Measurements from ENCODE around the gene ARHGAP45. TPM values are rescaled to one million over a fixed set of nuclear protein-coding genes. Genes with fewer than 3 reads are reported as not detected.

ARHGAP45 gene
- total and polyA plus RNA-seq, 7 experiments from 2014 or later = 305 to 1,030 (median 779) TPM

DNA sequence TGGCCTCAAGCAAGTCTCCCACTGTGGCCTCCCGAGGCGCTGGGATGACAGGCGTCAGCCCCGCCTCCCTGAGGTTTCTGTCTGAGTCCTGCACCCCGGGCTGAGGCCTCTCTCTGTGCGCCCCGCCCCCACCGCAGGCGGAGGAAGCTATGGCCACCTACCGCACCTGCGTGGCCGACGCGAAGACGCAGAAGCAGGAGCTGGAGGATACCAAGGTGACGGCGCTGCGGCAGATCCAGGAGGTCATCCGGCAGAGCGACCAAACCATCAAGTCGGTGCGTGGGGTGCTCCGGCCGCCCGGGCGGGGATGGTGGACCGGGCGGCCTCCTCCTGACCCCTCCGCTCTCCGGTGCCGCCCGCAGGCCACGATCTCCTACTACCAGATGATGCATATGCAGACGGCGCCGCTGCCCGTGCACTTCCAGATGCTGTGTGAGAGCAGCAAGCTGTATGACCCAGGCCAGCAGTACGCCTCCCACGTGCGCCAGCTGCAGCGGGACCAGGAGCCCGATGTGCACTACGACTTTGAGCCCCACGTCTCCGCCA lies 12.7 kb downstream of the ARHGAP45 start:
- peaks cover 21 to 56% (median 50%) of the 10 kb centered on the region in 7 donors for H3K4me1 Mint-ChIP-seq

DNA sequence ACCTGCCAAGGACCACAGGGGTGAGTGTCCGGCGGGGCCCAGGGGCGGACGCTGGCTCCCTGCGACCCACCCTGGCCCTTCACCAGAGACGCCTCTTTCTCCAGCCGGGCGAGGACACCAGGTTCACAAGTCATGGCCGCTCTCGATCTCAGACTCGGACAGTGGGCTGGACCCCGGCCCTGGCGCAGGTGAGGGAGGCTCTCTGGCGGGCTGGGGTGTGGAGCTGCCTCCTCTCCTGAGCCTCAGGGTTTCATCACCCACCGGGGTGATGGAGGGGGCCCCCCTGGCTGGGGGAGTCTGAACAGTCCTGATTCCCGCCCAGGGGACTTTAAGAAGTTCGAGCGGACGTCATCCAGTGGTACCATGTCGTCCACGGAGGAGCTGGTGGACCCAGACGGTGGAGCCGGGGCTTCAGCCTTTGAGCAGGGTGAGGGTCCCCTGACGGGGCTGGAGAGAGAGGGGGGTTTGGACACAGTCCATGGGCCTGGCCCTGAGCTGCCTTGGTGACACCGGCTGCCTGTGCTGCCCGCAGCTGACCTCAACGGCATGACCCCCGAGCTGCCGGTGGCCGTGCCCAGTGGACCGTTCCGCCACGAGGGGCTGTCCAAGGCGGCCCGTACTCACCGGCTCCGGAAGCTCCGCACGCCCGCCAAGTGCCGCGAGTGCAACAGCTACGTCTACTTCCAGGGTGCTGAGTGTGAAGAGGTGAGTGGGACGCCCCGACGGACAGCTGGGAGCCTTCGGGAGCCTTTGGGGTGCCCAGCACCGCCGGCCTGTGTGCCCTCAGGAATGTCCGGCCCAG lies 13.6 kb downstream of the ARHGAP45 start:
- no peaks in the 10 kb centered on the region for H3K9me3 ChIP-seq (ENCODE audit: control insufficient read depth in 2 of 3, low read length in 3 of 3)
- Mint-ChIP-seq H3K9me3 (peaks cover 0 to 9% (median 0%) of the 10 kb centered on the region in 11 donors), H3K36me3 (peaks cover 5 to 50% (median 22%) of the 10 kb centered on the region in 5 donors), H3K27ac (peak overlapping the region; percentile 23 to 100 (median 91)), H3K4me3 (peak overlapping the region; percentile 33 to 97 (median 90)), H3K27me3 (no peaks in the 10 kb centered on the region), H3K4me1 (peaks cover 28 to 62% (median 54%) of the 10 kb centered on the region in 7 donors)
- DNase-seq (peak in 1 of 9 donors; percentile 9), ATAC-seq (no peak)
- CTCF ChIA-PET = interaction anchor here (2.4 to 8.7 kb wide), 2 partner anchors 10 to 14 kb away, joined by 11 to 68 read pairs; partner anchors contain the start of gene ARHGAP45
- no peak overlapping the region for H3K4me3 ChIP-seq (ENCODE audit: low read length)
- peak overlapping the region; percentile 92 for H3K27ac ChIP-seq (ENCODE audit: low read depth, low read length)
- intact Hi-C loops (cut with micrococcal nuclease) = no loop called here
- H3K36me3 ChIP-seq (ENCODE audit: control insufficient read depth in 2 of 3, insufficient read depth in 3 of 3, low read length in 3 of 3) = peaks cover 42 to 77% (median 42%) of the 10 kb centered on the region in 3 experiments
- POLR2A ChIA-PET = interaction anchor here (0.6 to 38.6 kb wide), 8 partner anchors 8 to 439 kb away, joined by 3 to 2022 read pairs (median 74); partner anchors contain the start of genes ABCA7, ARHGAP45, CIRBP and CNN2
- H3K4me1 ChIP-seq (ENCODE audit: control insufficient read depth in 2 of 2, insufficient read depth in 2 of 2, low read length in 2 of 2) = peaks cover 46 to 52% of the 10 kb centered on the region in 2 donors
- no peaks in the 10 kb centered on the region for H3K27me3 ChIP-seq (ENCODE audit: control insufficient read depth in 2 of 2, insufficient read depth in 2 of 2, low read length in 2 of 2)

More for the DNA sequence above, 12.7 kb downstream of the ARHGAP45 start:
- Mint-ChIP-seq H3K36me3 (peaks cover 0 to 45% (median 20%) of the 10 kb centered on the region in 5 donors), H3K4me3 (peak overlapping the region; percentile 82 to 97 (median 91)), H3K27ac (peak overlapping the region; percentile 78 to 100 (median 91)), H3K27me3 (no peaks in the 10 kb centered on the region), H3K9me3 (peaks cover 0 to 11% (median 0%) of the 10 kb centered on the region in 11 donors)
- ChIA-PET POLR2A (interaction anchor here (0.6 to 38.6 kb wide), 8 partner anchors 7 to 439 kb away, joined by 3 to 2022 read pairs (median 74); partner anchors contain the start of genes ABCA7, ARHGAP45, CNN2 and GPX4), CTCF (interaction anchor here (1.6 to 8.7 kb wide), 3 partner anchors 11 to 21 kb away, joined by 3 to 68 read pairs (median 11); partner anchors contain the start of gene ARHGAP45)
- H3K4me3 ChIP-seq (ENCODE audit: low read length) = peak overlapping the region; percentile 60
- no peaks in the 10 kb centered on the region for H3K9me3 ChIP-seq (ENCODE audit: control insufficient read depth in 2 of 3, low read length in 3 of 3)
- peaks cover 43 to 69% (median 48%) of the 10 kb centered on the region in 3 experiments for H3K36me3 ChIP-seq (ENCODE audit: control insufficient read depth in 2 of 3, insufficient read depth in 3 of 3, low read length in 3 of 3)
- intact Hi-C loops (cut with micrococcal nuclease) = loop anchor here in 1 of 2 donors (5.0 kb wide), 1 partner anchor 42 kb away; no protein-coding TSS in a partner anchor
- DNase-seq = peak in 5 of 9 donors; percentile 42 to 78 (median 47)
- H3K27ac ChIP-seq (ENCODE audit: low read depth, low read length) = peak overlapping the region; percentile 92
- no peaks in the 10 kb centered on the region for H3K27me3 ChIP-seq (ENCODE audit: control insufficient read depth in 2 of 2, insufficient read depth in 2 of 2, low read length in 2 of 2)
- peaks cover 53 to 60% of the 10 kb centered on the region in 2 donors for H3K4me1 ChIP-seq (ENCODE audit: control insufficient read depth in 2 of 2, insufficient read depth in 2 of 2, low read length in 2 of 2)
- ATAC-seq = no peak

DNA sequence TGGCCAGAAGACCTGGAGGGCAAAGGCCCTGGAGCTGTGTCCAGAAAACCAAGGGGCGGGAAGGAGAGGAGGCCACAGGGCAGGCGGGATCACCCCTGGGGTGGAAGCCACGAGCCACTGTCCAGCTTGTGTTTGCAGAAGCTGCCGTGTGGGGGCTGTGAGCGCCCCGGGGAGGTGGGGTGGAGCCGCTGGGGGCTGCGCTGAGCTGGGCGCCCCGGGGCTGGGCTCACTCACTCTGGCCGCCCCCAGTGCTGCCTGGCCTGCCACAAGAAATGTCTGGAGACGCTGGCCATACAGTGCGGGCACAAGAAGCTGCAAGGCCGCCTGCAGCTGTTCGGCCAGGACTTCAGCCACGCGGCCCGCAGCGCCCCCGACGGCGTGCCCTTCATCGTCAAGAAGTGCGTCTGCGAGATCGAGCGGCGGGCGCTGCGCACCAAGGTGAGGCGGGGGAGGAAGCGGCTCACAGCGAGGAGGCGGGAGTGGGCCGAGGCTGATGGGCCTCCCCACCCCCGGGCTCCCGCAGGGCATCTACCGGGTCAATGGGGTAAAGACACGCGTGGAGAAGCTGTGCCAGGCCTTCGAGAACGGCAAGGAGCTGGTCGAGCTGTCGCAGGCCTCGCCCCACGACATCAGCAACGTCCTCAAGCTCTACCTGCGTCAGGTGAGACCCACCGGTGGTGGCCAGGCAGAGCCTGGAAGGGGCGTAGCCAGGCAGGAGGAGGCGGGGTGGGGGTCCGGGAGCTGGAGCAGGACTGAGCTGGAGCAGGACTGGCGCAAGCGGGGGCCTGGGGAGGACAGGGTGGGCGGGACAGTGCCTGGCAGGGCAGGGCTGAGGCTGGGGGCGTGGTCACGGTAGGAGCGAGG lies 14.6 kb downstream of the ARHGAP45 start:
- POLR2A ChIA-PET = interaction anchor here (0.6 to 38.6 kb wide), 6 partner anchors 9 to 168 kb away, joined by 3 to 2022 read pairs (median 320); partner anchors contain the start of genes ABCA7, ARHGAP45, CNN2 and GPX4
- intact Hi-C loops (cut with micrococcal nuclease) = loop anchor here in 1 of 2 donors (1.0 kb wide), 1 partner anchor 14 kb away; the partner anchor contains the start of gene ARHGAP45
- Mint-ChIP-seq H3K9me3 (peaks cover 0 to 11% (median 0%) of the 10 kb centered on the region in 11 donors), H3K27me3 (no peaks in the 10 kb centered on the region), H3K27ac (peak overlapping the region; percentile 65 to 100 (median 90)), H3K36me3 (peaks cover 5 to 45% (median 15%) of the 10 kb centered on the region in 5 donors), H3K4me3 (peak overlapping the region in 9 of 10 donors; percentile 55 to 97 (median 82)), H3K4me1 (peaks cover 22 to 59% (median 51%) of the 10 kb centered on the region in 7 donors)
- CTCF ChIA-PET = interaction anchor here (0.9 to 8.7 kb wide), 3 partner anchors 9 to 15 kb away, joined by 3 to 68 read pairs (median 11); partner anchors contain the start of gene ARHGAP45
- no peaks in the 10 kb centered on the region for H3K27me3 ChIP-seq (ENCODE audit: control insufficient read depth in 2 of 2, insufficient read depth in 2 of 2, low read length in 2 of 2)
- peaks cover 39 to 78% (median 42%) of the 10 kb centered on the region in 3 experiments for H3K36me3 ChIP-seq (ENCODE audit: control insufficient read depth in 2 of 3, insufficient read depth in 3 of 3, low read length in 3 of 3)
- no peak overlapping the region for H3K4me3 ChIP-seq (ENCODE audit: low read length)
- H3K27ac ChIP-seq (ENCODE audit: low read depth, low read length) = peak overlapping the region; percentile 92
- DNase-seq (no peak), ATAC-seq (no peak)
- no peaks in the 10 kb centered on the region for H3K9me3 ChIP-seq (ENCODE audit: control insufficient read depth in 2 of 3, low read length in 3 of 3)
- H3K4me1 ChIP-seq (ENCODE audit: control insufficient read depth in 2 of 2, insufficient read depth in 2 of 2, low read length in 2 of 2) = peaks cover 41 to 44% of the 10 kb centered on the region in 2 donors

DNA sequence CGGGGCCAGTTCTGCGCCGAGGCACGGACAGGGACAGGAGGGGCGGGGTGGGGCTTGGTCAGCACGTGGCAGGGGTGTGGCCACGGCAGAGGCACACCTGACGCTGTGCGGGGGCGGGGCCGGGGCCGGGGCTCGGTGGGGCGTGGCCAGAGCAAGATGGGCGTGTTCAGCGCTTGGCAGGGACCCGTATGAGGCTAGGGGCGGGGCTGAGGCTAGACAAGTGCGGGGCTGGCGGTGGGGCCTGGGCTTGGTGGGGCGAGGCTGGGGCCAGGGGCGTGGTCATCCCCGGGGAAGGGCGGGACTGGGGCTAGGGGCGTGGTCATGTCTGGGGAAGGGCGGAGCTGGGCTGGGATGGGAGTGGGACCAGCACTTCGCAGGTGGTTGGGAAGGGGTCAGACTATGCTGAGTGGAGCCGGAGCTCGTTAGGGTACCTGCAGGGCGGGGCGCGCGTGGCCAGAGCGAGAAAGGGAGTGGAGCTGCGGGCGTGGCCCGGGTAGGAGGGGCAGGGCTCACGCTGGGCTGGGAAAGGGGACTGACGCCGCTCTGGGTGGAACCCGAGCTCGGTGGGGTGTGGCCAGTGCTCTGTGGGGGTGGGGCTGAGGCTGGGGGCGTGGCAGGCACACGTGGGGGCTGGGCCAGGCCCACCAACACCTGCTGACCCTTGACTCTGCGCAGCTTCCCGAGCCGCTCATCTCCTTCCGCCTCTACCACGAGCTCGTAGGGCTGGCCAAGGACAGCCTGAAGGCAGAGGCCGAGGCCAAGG lies 15.4 kb downstream of the ARHGAP45 start:
- Mint-ChIP-seq H3K4me1 (peaks cover 17 to 59% (median 46%) of the 10 kb centered on the region in 7 donors), H3K27ac (peak overlapping the region in 8 of 9 donors; percentile 54 to 100 (median 90)), H3K27me3 (no peaks in the 10 kb centered on the region), H3K36me3 (peaks cover 5 to 41% (median 14%) of the 10 kb centered on the region in 5 donors), H3K9me3 (peaks cover 0 to 11% (median 0%) of the 10 kb centered on the region in 11 donors), H3K4me3 (peak overlapping the region in 9 of 10 donors; percentile 34 to 97 (median 75))
- Histone ChIP-seq H3K36me3 (ENCODE audit: control insufficient read depth in 2 of 3, insufficient read depth in 3 of 3, low read length in 3 of 3) (peaks cover 41 to 83% (median 42%) of the 10 kb centered on the region in 3 experiments), H3K9me3 (ENCODE audit: control insufficient read depth in 2 of 3, low read length in 3 of 3) (no peaks in the 10 kb centered on the region), H3K4me1 (ENCODE audit: control insufficient read depth in 2 of 2, insufficient read depth in 2 of 2, low read length in 2 of 2) (peaks cover 40 to 43% of the 10 kb centered on the region in 2 donors), H3K27me3 (ENCODE audit: control insufficient read depth in 2 of 2, insufficient read depth in 2 of 2, low read length in 2 of 2) (no peaks in the 10 kb centered on the region), H3K4me3 (ENCODE audit: low read length) (no peak overlapping the region), H3K27ac (ENCODE audit: low read depth, low read length) (peak overlapping the region; percentile 66)
- ATAC-seq = peak; percentile 92
- ChIA-PET POLR2A (interaction anchor here (0.6 to 38.6 kb wide), 7 partner anchors 8 to 320 kb away, joined by 3 to 2022 read pairs (median 144); partner anchors contain the start of genes ABCA7, ARHGAP45, CNN2 and GPX4), CTCF (interaction anchor here (0.9 to 8.7 kb wide), 3 partner anchors 12 to 52 kb away, joined by 3 to 68 read pairs (median 3); partner anchors contain the start of gene ARHGAP45)
- intact Hi-C loops (cut with micrococcal nuclease) = loop anchor here in 1 of 2 donors (1.0 kb wide), 1 partner anchor 15 kb away; the partner anchor contains the start of gene ARHGAP45
- peak; percentile 66 to 93 (median 85) for DNase-seq

Measured in naive thymus-derived CD4-positive, alpha-beta T cell (primary cell).